ENCODE results near the gene PDE2A.

Gene PDE2A

GRCh38 chr11:72588421-72589410 is 85.5 kb downstream of the PDE2A start:
- no peak for DNase-seq (ENCODE audit: low spot score)

GRCh38 chr11:72587696-72588095 is 86.5 kb downstream of the PDE2A start:
- no peak for DNase-seq (ENCODE audit: low spot score)

GRCh38 chr11:72586321-72587090 is 87.7 kb downstream of the PDE2A start:
- no peak for DNase-seq (ENCODE audit: low spot score)

- peak; percentile 80 for DNase-seq (ENCODE audit: low spot score)
Measured at GRCh38 chr11:72585762-72586311, 88.4 kb downstream of the PDE2A start.

- peak; percentile 2 for DNase-seq (ENCODE audit: low spot score)
Measured at GRCh38 chr11:72584939-72585597, 89.2 kb downstream of the PDE2A start.

GRCh38 chr11:72584293-72584938 is 89.8 kb downstream of the PDE2A start:
- DNase-seq (ENCODE audit: low spot score), result peak; percentile 58

- DNase-seq (ENCODE audit: low spot score), result no peak
Measured at GRCh38 chr11:72583616-72584292, 90.5 kb downstream of the PDE2A start.

- no peak for DNase-seq (ENCODE audit: low spot score)
Measured at GRCh38 chr11:72583177-72583553, 91.1 kb downstream of the PDE2A start.

- DNase-seq (ENCODE audit: low spot score), result no peak
Measured at GRCh38 chr11:72582206-72583176, 91.7 kb downstream of the PDE2A start.

GRCh38 chr11:72581067-72581466 is 93.2 kb downstream of the PDE2A start:
- DNase-seq (ENCODE audit: low spot score), result no peak

- DNase-seq (ENCODE audit: low spot score), result no peak
Measured at GRCh38 chr11:72580642-72580950, 93.6 kb downstream of the PDE2A start.

GRCh38 chr11:72579816-72580641 is 94.2 kb downstream of the PDE2A start:
- no peak for DNase-seq (ENCODE audit: low spot score)

GRCh38 chr11:72578991-72579815 is 95.0 kb downstream of the PDE2A start:
- DNase-seq (ENCODE audit: low spot score), result no peak

GRCh38 chr11:72578566-72578965 is 95.7 kb downstream of the PDE2A start:
- no peak for DNase-seq (ENCODE audit: low spot score)

GRCh38 chr11:72578051-72578450 is 96.2 kb downstream of the PDE2A start:
- no peak for DNase-seq (ENCODE audit: low spot score)

GRCh38 chr11:72577271-72577721 is 96.9 kb downstream of the PDE2A start:
- DNase-seq (ENCODE audit: low spot score), result no peak

GRCh38 chr11:72576661-72577060 is 97.6 kb downstream of the PDE2A start:
- DNase-seq (ENCODE audit: low spot score), result no peak

GRCh38 chr11:72576243-72576595 is 98.0 kb downstream of the PDE2A start:
- DNase-seq (ENCODE audit: low spot score), result no peak
